H1 (cell line): ENCODE measurements around the gene OR1J4.

ENCODE experiments used
- ASH2L ChIP-seq: fragments of 200-600, 300-600 bp; sonication (generic); IDR thresholded peaks from one replicate; pipeline ENCODE4 v1.7.1; 2017; ENCODE audit warnings: low read length
- POLR2A ChIP-seq, 2 experiments: IDR thresholded peaks; 1 replicate in 1 of 2; 2 replicates in 1 of 2; pipeline ENCODE4 v1.6.1; 2011; ENCODE audit warnings: low read depth in 2 of 2, low read length in 2 of 2, mild to moderate bottlenecking in 2 of 2; ENCODE audit errors: control extremely low read depth in 1 of 2
- POLR2AphosphoS5 ChIP-seq: IDR thresholded peaks from 2 replicates; pipeline ENCODE4 v1.6.1; 2011; ENCODE audit warnings: low read depth, low read length
- RBBP5 ChIP-seq: IDR thresholded peaks from 2 replicates; pipeline ENCODE4 v1.7.1; 2012; ENCODE audit warnings: low read depth, mild to moderate bottlenecking, inconsistent platforms, low read length, moderate library complexity, borderline replicate concordance
- SIN3A ChIP-seq, 2 experiments: IDR thresholded peaks in 1 of 2; conservative IDR thresholded peaks in 1 of 2; 2 replicates each; pipeline ENCODE4 v1.6.1; 2011 to 2012; ENCODE audit warnings: low read length in 2 of 2, improper control_type of control experiment in 1 of 2, low read depth in 1 of 2, mild to moderate bottlenecking in 1 of 2
- TF ChIP-seq, protein P1 (sequence below), 3 experiments: IDR thresholded peaks; 1 replicate in 2 of 3; 2 replicates in 1 of 3; pipeline versions ENCODE4 v1.5.1 to v1.6.1; 2011; ENCODE audit warnings: low read length in 3 of 3, mild to moderate bottlenecking in 3 of 3, inconsistent platforms in 2 of 3, low read depth in 1 of 3, moderate library complexity in 1 of 3; ENCODE audit not compliant: insufficient read depth in 1 of 3; ENCODE audit errors: control extremely low read depth in 1 of 3
- TF ChIP-seq, protein P2 (sequence below): IDR thresholded peaks from 2 replicates; pipeline ENCODE4 v1.6.1; 2012; ENCODE audit warnings: inconsistent platforms

DNA sequence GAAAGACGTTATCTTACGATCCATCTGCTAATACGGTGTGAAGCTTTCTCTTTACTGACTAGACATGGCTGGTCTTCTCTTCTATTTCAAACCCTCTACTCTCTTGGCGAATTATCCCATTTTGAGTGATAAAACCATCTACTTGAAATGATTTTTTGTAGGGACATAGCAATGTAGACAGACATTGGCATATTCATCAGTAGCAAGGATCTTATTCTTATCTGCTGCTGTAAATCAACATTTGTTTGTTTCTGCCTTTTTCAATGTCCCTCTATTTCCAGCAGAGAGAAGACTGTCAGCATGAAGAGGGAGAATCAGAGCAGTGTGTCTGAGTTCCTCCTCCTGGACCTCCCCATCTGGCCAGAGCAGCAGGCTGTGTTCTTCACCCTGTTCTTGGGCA, at the start of gene OR1J4:
- TF ChIP-seq RBBP5 (no peak), POLR2AphosphoS5 (no peak), POLR2A (IDR thresholded peaks at IDR 0.05; ENCODE audit: control extremely low read depth in 1 of 2, low read depth in 2 of 2, low read length in 2 of 2) (no peak), SIN3A (conservative IDR thresholded peaks at IDR 0.05 in 1 of 2, IDR thresholded peaks at IDR 0.05 in 1 of 2; ENCODE audit: low read depth in 1 of 2, low read length in 2 of 2) (no peak), ASH2L (no peak)
- TF ChIP-seq, protein P1, sequence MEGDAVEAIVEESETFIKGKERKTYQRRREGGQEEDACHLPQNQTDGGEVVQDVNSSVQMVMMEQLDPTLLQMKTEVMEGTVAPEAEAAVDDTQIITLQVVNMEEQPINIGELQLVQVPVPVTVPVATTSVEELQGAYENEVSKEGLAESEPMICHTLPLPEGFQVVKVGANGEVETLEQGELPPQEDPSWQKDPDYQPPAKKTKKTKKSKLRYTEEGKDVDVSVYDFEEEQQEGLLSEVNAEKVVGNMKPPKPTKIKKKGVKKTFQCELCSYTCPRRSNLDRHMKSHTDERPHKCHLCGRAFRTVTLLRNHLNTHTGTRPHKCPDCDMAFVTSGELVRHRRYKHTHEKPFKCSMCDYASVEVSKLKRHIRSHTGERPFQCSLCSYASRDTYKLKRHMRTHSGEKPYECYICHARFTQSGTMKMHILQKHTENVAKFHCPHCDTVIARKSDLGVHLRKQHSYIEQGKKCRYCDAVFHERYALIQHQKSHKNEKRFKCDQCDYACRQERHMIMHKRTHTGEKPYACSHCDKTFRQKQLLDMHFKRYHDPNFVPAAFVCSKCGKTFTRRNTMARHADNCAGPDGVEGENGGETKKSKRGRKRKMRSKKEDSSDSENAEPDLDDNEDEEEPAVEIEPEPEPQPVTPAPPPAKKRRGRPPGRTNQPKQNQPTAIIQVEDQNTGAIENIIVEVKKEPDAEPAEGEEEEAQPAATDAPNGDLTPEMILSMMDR (IDR thresholded peaks at IDR 0.05; ENCODE audit: control extremely low read depth in 1 of 3, insufficient read depth in 1 of 3, low read depth in 1 of 3, low read length in 3 of 3) = no peak
- TF ChIP-seq, protein P2, sequence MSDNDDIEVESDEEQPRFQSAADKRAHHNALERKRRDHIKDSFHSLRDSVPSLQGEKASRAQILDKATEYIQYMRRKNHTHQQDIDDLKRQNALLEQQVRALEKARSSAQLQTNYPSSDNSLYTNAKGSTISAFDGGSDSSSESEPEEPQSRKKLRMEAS = no peak
